ENCODE measurements around the gene NDUFV3.

DNA sequence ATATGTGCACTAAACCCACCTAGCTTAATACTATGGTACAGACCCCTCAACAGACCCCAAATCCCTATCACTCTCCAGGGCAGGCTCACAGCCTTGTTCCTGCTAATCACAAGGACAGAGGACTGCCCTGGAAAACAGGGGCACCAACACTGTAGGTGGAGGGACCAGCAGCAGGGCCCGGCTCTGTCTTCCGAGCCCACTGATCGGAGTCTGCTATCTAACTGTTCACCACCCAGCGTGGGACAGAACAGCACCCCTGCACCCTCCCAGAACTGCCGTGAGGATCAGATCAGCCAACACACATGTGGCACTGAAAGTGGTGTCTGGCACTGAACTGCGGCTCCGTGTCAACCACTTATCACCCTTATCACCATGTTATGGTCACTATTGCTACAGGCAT lies 20.0 kb upstream of the NDUFV3 start:
- TF ChIP-seq POLR2A (IDR thresholded peaks at IDR 0.05) (no peak), CTCF (IDR thresholded peaks at IDR 0.05 in 8 of 11, conservative IDR thresholded peaks at IDR 0.05 in 3 of 11) (no peak), POLR2AphosphoS5 (IDR thresholded peaks at IDR 0.05) (no peak)

Data from spleen (tissue), 7 donors.